GM18519 (cell line): ENCODE data around the gene CDK15.

Experiments used
- ATAC-seq: cut with Tn5 transposase; IDR thresholded peaks from one replicate; pipeline ENCODE4 v1.9.1; 2021; ENCODE audit warnings: mild to moderate bottlenecking, moderate library complexity; ENCODE audit not compliant: unreplicated experiment, low FRiP score

CDK15 gene

DNA sequence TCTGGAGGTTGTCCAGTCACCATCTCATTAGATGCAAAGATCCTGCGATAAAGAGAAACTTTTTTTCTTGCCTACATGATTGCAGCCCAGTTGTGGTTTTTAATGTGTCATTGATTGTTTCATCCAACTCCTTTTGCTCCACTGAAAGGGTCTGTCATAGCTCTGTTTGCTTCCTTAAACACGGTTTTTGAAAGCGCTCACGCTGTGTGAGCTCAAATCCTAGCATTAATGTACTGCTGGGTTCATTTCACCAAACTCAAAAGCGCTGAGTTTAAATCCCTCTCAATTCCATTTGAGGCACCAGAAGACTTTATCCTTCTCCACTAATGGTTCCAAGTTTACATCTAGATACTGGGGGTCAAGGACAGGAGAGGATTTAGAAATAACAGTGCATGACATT is 53.6 kb downstream of the CDK15 start:
- no peak for ATAC-seq

DNA sequence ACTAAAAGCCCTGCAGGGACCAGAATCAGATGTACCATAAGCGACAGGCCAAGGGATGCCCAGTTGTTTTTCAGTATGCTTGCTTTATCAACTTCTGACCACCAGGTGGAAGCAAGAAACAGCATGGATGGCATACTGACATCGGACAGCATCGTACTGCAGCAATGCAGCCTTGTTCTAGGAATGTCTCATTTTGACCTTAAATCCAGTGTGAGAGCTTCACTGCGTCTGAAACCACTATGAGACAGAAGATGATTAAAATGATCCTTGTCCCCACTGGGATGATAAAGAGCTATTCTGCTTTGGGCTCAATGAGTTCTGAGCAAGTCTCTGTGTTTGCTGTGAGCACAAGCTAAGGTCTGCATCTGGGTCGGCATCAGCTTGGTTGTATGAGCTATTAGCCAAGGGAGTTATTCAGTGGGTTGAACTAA is 54.3 kb downstream of the CDK15 start:
- ATAC-seq, result no peak

DNA sequence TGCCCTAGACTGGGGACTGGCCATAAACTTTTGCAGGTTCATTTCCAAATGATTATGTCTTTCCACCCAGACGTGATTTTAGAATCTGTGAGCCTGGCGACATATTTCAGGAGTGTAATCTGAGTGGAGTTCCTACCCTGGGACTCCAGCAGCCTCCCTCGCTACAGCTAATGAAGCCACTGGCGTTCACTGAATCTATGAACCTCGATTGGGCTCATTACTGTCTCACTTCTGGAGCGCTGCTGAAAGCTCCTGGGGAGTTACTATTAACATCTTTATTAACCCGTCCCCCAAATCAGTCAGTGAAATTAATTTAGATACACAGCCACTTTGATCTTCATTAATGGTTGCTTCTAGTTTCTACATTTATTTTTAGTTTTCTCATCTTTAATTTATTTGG is 56.5 kb downstream of the CDK15 start:
- ATAC-seq, result no peak

DNA sequence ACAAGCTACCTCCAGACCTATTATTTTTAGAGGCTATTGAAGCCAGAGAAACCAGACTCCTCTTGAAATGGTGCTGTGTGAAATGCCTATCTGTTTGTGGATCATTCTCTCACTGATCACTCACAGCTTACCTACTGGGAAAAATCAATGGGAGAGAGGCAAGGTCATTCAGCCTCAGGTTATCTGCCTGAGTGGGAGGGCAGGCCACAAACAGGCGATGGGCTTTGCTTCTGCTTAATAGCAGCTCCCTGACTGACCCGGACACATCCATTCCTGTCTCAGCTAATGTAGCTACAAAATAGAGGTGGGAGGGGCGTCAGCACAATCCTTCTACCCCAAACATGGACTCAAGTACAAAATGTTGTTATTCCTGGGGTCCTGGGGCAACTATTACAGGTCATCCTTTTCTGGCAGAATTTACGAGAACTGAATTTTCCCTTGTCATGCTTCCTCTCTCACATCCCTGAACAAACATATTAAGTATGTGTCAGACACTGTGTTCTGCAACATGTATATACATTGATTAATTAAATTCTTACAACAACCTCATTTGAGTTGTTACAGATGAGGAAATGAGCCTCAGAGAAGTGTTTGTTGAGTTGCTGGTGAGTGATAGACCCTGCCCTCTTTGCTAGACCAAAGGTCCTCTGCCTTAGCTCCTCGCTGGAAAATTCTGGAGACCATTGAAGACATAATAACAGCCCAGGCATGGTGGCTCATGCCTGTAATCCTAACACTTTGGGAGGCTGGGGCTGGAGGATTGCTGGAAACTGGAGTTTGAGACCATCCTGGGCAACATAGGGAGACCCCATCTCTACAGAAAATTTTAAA is 60.5 kb downstream of the CDK15 start:
- no peak for ATAC-seq

DNA sequence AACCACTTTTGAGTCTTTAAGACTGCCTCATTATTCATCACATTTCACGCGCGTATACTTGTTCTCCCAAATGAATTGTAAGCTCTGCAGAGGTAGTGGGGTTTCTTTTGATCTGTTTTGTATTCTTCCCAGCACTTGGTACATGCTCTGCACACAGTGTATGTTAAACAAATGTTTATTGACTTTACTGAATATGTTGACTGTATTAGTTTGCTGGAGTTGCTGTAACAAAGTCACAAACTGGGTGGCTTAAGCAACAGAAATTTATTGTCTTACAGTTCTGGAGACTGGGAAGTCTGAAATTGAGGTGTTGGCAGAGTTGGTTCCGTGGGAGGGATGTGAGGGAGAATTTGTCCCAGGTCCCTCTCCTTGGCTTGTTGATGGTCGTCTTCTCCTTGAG is 65.1 kb downstream of the CDK15 start:
- ATAC-seq, result no peak

DNA sequence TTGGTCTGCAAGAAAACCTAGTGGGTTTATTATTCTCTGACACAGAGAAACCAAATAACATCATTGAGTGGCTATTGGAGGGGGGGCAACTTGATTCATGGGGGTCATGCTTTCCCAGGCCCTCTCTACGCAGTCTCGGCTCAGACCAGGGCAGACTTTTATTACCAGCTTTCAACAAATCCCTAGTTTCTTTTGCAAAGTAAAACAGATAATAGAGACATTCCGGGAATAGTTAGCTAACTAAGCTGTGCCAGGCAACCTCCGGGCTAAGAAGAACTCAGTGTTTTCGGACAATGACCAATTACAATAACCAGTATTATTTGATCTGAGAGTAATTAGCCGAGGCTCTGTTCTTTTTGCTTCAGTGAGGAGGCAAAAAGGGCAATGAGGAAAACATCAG is 66.3 kb downstream of the CDK15 start:
- ATAC-seq, result no peak

DNA sequence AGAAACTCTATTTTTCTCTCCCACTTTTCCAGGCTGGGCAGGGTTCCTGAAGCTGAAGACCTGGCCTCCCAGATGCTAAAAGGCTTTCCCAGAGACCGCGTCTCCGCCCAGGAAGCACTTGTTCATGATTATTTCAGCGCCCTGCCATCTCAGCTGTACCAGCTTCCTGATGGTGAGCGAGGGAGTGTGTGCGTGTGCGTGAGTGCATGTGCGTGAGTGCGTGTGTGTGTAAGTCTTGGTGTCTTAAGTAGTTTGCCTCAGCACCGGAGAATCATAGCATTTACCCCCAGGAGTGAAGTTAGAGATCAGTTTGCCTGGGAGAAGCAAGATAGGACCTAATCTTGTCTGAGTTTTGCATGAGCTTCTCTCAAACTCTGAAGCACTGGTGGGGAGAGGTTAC is 73.7 kb downstream of the CDK15 start:
- no peak for ATAC-seq

DNA sequence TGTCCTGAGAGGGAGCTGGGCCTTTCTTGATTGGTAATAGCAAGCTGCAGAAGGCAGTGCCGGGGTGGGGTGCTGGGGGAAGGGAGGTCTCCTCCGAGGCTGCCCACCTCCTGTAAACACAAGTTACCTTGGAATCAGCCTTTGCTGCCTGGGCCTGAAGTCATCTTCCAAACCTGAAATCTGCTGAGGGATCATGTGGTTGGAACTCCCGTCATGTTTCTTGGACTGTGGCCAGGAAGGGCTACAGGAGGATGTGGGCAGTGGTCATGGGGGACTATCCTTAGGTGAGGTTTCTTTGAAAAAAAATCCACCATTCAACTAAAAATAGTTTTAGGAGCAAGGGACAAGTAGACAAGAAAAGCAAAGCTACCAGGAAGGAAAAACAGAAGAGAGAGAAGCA is 74.2 kb downstream of the CDK15 start:
- ATAC-seq, result no peak

DNA sequence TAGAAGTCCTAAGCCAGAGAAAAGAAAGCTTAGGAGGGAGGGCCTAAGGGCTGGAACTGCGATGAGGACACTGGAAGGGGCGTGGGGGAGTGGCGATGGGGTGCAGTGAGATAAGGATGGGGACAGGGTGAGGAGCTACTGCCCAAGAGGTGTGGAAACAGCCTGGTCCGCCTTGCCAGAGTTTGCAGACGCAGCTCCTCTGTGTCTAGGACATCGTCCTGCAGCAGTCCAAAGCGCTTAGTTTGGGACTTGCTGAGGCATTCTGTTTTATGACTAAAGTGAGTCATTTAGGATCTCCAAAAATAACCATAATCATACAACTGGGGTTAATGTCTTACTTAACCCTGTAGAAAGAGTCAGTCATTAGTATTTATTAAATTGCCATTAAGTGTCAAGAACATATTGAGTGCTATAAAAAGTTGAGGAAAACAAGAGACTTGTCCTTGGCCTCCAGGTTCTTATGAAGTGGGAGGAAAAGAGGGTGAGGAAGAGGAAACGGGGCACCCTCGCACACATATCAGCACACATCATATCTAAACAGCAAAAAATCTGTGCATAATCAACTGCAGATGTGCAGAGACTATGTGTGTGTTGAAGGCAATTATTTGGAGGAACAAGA is 74.8 kb downstream of the CDK15 start:
- ATAC-seq, result no peak

DNA sequence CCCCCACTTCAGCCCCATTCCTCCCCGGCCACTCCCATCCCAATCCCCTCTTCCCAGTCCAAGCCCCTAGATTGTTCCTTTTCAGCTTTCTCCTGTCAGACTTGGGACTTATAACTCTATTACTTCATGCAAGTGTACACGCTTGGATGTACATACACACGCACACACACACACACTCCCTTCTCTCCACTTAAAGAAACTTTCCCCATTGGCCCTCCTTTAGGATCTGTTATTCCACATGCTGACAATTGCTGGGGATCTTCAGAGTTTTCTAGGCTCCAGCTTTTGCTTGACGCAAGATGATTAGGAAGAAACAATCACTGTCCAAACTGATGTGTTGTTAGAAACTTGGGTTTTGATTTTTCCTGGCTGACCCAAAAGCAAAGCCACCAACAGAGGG is 75.4 kb downstream of the CDK15 start:
- no peak for ATAC-seq

DNA sequence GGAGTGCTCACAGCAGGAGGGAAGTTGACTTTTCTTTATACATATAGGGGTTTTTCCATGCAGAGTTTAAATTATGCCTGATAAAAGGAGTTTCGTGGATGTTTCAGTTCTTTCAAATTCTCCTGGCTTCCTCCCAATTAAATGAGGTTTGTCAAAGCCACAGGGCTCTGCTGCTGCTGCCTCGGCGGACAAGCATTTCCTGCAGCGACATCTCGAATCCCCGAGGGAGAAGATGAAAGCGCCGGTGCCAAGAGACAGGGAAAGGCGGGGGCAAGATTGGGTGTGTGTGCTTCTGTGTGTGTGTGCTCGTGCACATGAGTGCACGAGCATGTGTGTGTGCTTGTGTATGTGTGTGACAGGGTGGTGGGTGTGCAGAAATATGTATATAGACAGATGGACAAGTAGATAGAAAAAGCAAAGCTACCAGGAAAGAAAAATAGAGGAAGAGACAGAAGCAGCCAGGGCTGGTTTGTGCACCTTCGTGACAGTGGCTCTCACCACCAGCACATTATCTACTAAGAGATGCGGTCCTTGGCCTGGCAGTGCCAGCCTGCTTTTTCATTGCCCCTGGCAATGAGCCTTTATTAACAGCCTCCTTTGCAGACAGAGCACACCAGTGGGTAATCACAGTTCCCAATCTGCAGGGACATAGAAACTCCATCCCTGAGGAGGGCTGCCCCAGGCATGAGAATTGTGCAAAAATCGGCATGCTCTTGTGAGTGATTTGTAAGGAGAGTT is 76.2 kb downstream of the CDK15 start:
- ATAC-seq, result no peak

DNA sequence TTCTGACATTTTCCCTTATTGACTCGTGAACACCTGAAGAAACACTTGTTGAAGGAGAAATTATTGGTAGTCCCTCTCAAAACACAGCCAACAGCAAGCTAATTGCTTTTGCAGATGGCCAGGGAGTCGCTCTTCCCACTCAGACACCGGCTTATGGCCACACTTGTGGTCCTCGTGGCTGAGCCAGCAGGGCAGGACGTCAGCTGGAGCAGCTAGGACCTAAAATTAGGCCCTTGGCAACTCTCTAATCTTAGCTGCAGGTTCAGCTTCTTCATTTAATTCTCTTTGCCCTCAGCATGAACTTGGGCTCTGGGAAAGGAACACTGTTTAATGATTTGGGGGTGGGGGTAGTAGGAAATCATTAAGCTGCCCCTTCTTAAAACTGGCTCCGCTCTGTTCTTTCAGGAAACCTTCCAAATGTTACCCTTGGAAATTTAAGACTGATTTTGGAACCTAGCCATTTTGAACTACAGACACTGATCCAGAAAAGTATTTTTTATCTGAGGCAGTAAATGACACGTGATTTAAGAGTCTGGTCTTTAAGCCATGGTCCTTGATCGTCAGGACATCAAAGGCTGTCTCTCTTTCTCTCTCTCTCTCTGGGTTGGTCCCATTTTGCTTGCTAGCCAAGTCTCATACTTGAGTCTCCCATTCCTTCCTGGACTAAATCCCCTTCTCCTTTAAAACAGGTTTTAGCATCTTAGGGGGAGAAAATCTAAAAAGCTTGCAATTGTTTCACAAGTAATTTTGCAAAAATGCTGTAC is 77.5 kb downstream of the CDK15 start:
- no peak for ATAC-seq

DNA sequence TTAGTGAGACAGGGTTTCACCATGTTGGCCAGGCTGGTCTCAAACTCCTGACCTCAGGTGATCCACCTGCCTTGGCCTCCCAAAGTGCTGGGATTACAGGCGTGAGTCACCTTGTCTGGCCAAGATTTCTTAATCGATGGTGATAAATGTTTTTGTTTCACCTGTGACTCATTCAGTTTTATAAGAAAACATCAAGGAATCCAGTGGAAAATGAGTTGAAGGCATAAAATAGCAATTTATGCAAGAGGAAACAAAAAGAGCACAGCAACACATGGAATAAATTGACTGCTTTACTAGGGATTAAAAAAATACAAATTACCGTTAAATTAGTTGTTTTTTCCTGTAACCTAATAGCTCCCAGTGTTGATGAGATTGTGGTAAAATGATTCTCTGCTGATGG is 80.2 kb downstream of the CDK15 start:
- ATAC-seq, result no peak

DNA sequence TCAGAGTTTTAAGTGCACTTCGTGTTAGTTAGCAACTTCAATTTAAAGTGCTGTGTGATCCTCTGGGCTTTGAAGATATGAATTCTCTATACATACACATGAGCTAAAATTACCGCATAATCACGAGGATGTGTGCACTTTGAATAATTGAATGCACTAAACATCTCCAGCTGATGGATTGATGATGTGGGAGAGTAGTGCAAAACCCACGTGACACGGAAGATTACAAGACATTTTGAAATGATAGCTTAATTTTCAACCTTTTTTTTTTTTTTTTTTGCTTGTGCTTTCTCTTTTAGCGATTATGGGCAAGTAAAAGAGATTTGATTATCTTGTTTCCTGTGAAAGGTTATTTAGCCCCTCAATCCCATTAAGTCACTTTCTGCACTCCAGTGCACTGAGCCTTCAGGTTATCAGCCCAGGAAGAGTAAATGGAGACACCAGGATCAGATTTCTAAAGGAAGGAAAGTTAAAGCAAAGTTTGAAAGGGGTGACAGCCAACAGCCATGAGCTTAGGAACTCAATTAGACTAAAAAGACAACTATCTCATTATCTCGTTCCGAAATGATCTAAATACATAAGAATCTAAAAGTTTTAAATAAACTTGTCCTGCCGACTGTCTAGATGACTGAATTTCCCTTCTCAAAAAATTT is 81.6 kb downstream of the CDK15 start:
- ATAC-seq, result no peak

DNA sequence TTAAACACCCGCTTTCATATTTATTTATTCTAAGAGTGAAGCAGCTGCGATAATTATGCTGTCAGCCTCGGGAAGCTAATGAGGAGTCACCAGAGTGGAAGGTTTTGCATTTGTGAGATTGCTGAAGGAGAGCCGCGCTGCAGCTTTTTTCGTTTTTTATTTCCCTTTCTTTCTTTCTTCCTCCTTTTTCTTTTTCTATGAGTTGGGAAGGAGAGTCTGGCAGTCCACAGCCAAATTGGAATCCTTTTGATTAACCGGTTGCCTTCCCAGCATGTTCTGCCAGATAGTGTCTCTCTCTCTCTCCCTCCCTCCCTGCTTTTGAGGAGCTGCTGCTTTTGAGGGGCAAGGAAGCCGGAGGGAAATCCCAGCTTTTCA is 82.1 kb downstream of the CDK15 start:
- ATAC-seq, result no peak

DNA sequence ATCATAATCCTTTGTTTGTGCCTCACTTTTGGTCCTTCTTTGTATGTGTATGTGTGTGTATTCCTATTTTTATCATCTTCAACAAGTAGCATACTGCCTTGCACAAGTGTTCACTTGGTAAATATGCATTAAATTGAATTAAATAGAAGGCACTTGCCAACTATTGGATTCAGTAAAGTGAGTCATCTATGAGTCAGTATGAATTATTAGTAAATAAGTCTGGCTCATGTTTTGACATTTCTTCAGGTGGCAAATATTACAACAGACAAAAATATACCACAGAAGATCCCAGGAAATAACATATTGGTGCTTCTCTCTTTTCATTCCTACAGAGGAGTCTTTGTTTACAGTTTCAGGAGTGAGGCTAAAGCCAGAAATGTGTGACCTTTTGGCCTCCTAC is 84.1 kb downstream of the CDK15 start:
- ATAC-seq, result no peak

DNA sequence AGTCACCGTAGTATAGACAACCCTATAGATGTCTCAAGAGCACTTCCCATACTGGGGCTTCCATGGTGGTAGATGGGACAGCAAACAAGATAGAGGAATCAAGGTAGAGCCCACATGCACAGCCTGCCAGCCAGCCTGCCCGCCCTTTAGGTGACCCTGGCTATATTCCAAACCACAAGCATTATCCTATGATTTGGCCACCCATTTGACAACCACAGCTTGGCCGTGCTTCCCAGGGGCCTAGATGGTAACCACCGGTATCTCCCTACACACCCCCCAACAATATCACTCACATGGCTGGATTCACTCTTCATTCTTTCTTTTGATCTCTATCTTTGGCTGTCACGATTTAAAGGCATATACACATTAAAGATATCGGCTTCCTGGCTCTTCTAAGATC is 85.3 kb downstream of the CDK15 start:
- ATAC-seq, result no peak

DNA sequence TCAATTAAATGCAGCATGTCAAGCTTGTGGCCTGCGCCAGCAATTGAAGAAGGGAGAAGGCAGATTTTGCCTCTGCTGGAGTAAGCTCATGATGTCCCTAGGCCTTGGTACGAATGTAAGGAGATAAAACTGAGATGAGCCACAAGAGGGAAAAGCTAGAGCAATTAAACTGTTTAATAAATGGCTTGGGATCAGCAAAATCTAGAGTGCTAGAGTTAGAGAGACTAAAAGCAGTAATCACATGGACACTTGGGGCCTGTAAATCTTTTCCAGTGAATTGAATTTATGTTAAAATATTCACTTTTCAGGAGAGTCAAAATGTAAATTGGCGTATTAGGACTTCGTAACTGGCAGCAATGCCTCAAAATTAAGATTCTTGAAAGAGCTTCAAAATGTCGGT is 86.2 kb downstream of the CDK15 start:
- no peak for ATAC-seq

DNA sequence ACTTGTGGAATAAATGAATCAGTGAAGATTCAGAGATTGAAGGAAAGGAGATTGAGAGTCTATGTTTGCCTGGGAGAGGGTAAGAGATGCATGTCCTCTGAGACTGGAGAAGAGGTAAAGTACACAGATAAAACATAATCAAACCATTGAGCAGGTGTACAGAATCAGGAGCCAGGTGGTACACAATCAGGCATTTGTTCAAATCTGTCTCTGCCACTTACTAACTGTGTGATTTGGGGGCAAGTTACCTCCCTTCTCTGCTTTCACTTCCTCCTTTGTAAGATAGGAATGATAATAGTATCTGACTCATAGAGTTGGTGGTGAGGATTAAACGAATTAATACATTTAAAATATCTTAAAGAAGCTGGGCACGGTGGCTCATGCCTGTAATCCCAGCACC is 94.0 kb downstream of the CDK15 start:
- no peak for ATAC-seq

DNA sequence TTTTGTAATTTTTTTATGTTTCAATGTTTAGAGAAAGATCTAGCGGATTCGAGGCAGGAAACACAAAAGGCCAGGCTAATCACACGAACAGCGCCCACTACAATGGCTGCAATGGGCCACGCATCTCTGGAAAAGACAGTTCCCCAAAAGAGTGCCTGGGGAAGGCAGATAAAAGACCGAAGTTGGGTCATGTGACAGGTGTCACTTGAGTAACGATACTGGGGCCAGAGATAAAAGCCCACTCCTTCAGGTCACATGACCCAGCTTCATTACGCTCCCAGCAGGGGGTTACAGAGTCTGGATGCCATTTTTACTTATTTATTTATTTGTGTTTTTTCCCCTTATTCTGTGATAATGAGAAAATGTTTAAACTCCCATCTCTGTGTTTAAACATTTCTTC is 95.4 kb downstream of the CDK15 start:
- no peak for ATAC-seq
